Epithelial cell of esophagus (primary cell): ENCODE results near the gene CRABP1.

Experiments
- DNase-seq: peaks from one replicate; pipeline ENCODE4 v3.0.0; 2010; ENCODE audit warnings: low read depth
- H3K4me3 ChIP-seq: 2 replicates; pipeline ENCODE4 v1.5.1; 2011; ENCODE audit warnings: mild to moderate bottlenecking, low read length, control low read depth
- TF ChIP-seq, protein P1 (sequence below): IDR thresholded peaks from 2 replicates; pipeline ENCODE4 v1.5.1; 2011; ENCODE audit warnings: low read depth, mild to moderate bottlenecking, low read length, control low read depth, inconsistent platforms; ENCODE audit not compliant: insufficient read depth; ENCODE audit errors: missing control alignments

Gene CRABP1

DNA sequence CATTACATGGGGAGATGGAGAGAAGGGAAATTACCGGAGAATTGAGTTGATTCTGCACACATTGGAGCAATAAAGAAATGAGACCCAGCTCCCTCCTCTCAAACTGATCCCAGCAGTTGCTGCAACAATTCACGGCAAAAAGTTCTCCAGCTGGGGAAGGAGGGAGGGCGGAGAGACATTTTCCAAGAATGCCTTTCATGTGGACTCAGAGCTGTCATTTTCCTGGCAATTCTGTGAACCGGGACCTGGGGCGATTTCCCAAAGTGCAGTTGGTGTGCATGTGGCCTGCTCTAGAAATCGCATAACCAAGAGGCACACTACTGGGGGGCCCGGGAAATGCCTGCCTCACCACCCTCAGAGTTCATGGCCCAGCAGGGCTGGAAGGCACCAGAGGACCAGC lies 49.2 kb downstream of the CRABP1 start:
- DNase-seq: no peak
- TF ChIP-seq, protein P1, sequence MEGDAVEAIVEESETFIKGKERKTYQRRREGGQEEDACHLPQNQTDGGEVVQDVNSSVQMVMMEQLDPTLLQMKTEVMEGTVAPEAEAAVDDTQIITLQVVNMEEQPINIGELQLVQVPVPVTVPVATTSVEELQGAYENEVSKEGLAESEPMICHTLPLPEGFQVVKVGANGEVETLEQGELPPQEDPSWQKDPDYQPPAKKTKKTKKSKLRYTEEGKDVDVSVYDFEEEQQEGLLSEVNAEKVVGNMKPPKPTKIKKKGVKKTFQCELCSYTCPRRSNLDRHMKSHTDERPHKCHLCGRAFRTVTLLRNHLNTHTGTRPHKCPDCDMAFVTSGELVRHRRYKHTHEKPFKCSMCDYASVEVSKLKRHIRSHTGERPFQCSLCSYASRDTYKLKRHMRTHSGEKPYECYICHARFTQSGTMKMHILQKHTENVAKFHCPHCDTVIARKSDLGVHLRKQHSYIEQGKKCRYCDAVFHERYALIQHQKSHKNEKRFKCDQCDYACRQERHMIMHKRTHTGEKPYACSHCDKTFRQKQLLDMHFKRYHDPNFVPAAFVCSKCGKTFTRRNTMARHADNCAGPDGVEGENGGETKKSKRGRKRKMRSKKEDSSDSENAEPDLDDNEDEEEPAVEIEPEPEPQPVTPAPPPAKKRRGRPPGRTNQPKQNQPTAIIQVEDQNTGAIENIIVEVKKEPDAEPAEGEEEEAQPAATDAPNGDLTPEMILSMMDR: no peak
- no peak overlapping the region for H3K4me3 ChIP-seq

DNA sequence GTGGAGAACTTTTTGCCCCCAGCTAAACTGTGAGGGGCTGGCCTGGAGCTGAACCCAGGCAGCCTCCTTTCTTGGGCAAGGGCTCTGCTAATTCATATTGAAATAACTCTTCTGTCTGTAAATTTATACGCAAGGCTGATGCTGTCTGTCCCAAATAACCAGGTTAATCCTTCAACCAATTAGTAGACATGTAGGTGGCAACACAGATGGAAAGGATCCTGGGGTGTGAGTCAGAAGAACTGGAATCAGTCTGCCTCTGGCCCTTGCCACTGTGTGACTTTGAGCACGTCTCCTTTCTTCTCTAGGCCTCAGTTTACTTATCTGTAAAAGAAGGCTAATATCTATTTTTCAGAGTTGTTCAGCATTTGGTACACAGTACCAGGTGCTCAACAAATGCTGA lies 49.6 kb downstream of the CRABP1 start:
- DNase-seq: peak; percentile 32
- TF ChIP-seq, protein P1: no peak
- no peak overlapping the region for H3K4me3 ChIP-seq

DNA sequence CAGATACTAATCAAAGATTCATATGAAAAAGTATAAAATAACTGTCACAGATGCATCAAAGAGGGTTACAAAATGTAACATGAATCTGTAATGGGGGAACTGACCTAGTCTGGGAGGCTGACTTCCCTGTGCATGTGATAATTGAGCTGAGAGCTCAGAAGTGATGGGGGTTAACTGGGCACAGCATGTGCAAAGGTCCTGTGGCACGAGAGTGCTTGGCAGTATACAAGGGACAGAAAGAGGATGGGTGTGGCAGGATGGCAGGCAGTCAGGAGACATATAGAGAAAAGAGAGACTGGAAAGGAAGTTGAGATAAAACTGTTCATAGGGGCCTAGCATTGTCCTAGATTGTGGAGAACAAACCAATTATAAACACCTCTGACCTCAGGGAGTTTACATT lies 50.1 kb downstream of the CRABP1 start:
- DNase-seq: no peak
- TF ChIP-seq, protein P1: no peak
- H3K4me3 ChIP-seq: no peak overlapping the region

DNA sequence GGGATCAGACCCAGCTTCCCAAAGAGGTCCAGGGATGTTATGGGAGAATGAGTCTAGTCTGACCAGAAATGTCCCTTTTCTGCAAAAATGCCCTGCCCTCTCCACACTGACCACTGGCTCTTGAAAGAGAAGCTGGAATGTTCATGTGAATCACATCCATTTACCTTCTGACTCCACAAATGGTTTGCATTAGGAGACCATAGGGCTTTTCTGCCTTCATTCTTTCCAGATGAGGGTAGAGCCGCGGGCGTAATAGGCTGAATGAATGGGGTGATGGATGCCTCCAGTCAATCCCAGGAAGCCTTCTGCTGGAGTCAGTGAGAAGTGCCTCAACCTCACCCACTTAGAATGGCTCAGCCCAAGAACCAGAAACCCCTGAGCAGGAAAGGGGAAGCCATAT lies 50.7 kb downstream of the CRABP1 start:
- no peak overlapping the region for H3K4me3 ChIP-seq
- TF ChIP-seq, protein P1: no peak
- DNase-seq: no peak

DNA sequence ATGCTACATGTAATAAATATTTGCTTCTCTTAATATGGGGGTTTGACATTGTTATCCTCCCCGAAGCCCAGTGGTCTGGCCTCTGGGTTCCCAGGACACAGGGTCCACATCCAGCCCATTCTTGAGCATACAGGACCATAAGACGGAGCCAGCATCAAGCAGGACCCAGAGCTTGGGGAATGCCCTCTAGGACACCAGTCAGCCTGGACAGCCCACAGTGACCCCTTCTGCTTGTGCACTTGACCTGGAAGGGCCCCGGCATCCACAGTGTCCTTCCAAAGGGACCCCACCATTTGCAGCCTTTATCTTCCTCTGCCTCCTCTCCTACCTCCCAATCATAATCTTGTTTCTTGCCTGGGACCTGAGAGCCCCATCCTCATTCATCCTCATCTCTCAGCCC lies 51.6 kb downstream of the CRABP1 start:
- DNase-seq: no peak
- no peak overlapping the region for H3K4me3 ChIP-seq
- TF ChIP-seq, protein P1: no peak

DNA sequence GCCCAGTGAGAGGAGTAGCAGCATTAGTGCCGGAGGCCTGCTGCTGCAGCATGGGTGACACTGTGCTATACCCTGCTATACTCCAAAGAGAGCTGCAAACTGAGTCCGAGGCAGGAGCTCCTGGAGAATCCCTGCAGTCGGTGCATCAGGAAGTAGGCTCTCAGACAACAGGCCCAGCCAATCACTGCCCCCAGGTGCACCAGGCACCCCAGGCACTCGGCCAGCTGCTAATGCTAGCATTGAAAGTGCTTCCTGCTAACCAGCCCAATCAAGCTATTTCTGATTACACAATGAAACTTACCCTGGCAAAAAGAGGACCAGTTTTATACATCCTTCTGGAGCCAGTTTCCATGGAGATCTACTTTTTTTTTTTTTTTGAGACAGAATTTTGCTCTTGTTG lies 52.3 kb downstream of the CRABP1 start:
- TF ChIP-seq, protein P1: no peak
- H3K4me3 ChIP-seq: no peak overlapping the region
- DNase-seq: peak; percentile 61

DNA sequence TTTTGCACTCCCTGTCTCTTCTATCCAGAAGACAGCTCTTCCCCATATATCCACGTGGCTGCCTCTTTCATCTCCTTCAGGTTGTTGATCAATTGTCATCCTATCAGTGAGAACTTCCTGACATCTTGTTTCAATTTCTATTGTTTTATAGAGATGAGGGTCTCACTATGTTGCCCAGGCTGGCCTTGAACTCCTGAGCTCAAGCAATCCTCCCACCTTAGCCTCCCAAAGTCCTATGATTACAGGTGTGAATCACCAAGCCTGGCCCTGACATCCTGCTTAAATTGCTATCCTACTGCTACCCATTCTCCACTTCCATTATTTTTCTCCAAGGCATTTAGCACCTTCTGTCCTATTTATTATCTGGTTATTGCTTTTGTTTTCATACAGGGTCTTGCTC lies 53.0 kb downstream of the CRABP1 start:
- TF ChIP-seq, protein P1: no peak
- no peak overlapping the region for H3K4me3 ChIP-seq
- DNase-seq: no peak
